ENCODE data around the gene TBC1D5. TPM values are rescaled to one million over a fixed set of nuclear protein-coding genes. Genes with fewer than 3 reads are reported as not detected.
"Not testable (repeated sequence)": the region's sequence is repeated elsewhere in the genome, so short reads cannot be mapped to it uniquely, and the experiment has no call there.

Gene TBC1D5, protein sequence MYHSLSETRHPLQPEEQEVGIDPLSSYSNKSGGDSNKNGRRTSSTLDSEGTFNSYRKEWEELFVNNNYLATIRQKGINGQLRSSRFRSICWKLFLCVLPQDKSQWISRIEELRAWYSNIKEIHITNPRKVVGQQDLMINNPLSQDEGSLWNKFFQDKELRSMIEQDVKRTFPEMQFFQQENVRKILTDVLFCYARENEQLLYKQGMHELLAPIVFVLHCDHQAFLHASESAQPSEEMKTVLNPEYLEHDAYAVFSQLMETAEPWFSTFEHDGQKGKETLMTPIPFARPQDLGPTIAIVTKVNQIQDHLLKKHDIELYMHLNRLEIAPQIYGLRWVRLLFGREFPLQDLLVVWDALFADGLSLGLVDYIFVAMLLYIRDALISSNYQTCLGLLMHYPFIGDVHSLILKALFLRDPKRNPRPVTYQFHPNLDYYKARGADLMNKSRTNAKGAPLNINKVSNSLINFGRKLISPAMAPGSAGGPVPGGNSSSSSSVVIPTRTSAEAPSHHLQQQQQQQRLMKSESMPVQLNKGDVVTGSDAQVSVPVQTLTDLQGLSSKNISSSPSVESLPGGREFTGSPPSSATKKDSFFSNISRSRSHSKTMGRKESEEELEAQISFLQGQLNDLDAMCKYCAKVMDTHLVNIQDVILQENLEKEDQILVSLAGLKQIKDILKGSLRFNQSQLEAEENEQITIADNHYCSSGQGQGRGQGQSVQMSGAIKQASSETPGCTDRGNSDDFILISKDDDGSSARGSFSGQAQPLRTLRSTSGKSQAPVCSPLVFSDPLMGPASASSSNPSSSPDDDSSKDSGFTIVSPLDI
- 52.6 and 67.1 TPM in 2 replicates for total RNA-seq

DNA sequence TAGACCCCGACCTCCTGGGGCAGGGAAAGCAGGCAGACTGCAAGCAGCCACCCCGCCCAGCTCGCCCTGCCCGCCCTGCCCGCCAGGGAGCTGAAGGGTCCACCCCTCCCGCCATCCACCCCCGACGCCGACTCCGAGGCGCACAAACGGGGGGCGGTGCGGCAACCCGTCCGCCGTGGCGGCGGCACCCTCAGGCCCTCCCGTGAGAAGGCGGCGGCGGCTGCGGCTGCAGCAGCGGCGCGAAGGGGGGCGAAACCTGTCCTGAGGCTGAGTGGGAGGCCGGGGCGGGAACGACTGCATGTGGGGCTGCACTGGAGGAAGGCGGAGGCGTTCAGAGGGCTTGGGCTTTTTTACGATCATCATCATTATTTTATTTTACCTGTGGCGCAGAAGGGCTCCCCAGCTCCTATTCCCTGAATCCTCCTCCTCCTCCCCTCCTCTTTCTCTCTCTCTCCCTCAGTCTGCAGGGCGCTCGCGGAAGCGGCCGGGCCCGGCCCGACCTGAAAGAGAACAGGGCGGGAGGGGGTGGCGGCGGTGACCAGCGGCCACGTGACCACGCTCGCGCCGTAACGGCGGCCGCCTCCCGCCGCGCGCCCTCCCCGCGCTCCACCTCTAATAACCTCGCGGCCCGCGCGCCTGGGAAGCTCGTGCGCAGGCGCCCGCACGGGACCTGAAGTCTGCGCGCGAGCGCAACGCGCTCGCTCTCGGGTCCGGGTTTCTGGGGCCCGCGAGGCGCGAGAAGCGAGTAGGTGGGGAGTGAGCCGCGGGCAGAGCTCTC lies at the start of gene TBC1D5:
Gene TBC1D5 (minus strand): TSS at position 530 of the 778 bp plus-strand sequence. CDS start 234,061 bp downstream, outside the sequence.
- Histone ChIP-seq H3K4me3 (ENCODE audit: low read depth, low read length) (peak within 1 kb of the TSS; percentile 79), H3K36me3 (ENCODE audit: control insufficient read depth, insufficient read depth, low read length) (no peaks in the 10 kb centered on the region), H3K27me3 (ENCODE audit: control insufficient read depth, insufficient read depth, low read length) (no peaks in the 10 kb centered on the region)
- DNase-seq (ENCODE audit: low read depth) (no peak), FAIRE-seq (no peak)
- TF ChIP-seq, protein P1, sequence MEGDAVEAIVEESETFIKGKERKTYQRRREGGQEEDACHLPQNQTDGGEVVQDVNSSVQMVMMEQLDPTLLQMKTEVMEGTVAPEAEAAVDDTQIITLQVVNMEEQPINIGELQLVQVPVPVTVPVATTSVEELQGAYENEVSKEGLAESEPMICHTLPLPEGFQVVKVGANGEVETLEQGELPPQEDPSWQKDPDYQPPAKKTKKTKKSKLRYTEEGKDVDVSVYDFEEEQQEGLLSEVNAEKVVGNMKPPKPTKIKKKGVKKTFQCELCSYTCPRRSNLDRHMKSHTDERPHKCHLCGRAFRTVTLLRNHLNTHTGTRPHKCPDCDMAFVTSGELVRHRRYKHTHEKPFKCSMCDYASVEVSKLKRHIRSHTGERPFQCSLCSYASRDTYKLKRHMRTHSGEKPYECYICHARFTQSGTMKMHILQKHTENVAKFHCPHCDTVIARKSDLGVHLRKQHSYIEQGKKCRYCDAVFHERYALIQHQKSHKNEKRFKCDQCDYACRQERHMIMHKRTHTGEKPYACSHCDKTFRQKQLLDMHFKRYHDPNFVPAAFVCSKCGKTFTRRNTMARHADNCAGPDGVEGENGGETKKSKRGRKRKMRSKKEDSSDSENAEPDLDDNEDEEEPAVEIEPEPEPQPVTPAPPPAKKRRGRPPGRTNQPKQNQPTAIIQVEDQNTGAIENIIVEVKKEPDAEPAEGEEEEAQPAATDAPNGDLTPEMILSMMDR (IDR thresholded peaks at IDR 0.05; ENCODE audit: insufficient read depth, low read length, severe bottlenecking): no peak

DNA sequence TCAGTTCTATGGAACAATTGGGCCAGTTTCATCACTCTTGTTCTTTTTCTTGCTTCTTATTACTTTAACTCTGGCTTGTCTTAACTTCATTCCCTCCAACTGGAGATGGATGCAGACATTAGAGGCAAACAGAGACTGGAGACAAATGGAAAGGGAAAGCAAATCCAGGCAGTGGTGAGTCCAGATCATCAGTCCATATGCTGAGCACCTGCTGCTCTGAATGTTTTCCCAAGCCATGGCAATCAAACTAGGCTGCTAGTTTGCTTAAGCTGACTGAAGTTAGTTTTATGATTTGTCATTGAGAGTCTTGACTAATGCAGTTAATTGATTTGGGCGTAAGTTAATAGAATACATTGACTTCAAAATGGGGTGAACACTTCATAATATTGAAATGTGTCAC lies 41.0 kb upstream of the TBC1D5 start:
- Histone ChIP-seq H3K36me3 (ENCODE audit: control insufficient read depth, insufficient read depth, low read length) (no peaks in the 10 kb centered on the region), H3K27me3 (ENCODE audit: control insufficient read depth, insufficient read depth, low read length) (no peaks in the 10 kb centered on the region), H3K4me3 (ENCODE audit: low read depth, low read length) (no peak overlapping the region)
- FAIRE-seq (no peak), DNase-seq (ENCODE audit: low read depth) (no peak)
- TF ChIP-seq, protein P1 (IDR thresholded peaks at IDR 0.05; ENCODE audit: insufficient read depth, low read length, severe bottlenecking): no peak

DNA sequence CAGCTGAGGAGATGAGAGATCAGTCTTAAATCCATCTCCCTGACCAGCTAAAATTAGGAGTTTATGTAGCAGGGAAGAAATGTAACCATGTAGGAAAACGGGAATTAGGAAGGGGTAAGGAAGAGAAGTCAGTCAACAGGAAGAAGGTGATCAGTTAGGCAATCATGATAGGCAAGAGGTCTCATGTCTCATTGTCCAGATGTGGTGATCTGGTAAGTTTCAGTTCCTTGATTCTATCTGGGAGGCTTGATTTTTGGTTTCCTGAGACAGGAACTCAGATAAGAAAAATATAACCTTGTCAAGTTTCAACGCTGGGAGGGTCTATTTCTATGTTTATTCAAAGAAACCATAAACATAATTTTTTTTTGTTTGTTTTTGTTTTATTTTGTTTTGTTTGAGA lies 40.3 kb upstream of the TBC1D5 start:
- H3K27me3 ChIP-seq (ENCODE audit: control insufficient read depth, insufficient read depth, low read length): no peaks in the 10 kb centered on the region
- H3K4me3 ChIP-seq (ENCODE audit: low read depth, low read length): no peak overlapping the region
- no peaks in the 10 kb centered on the region for H3K36me3 ChIP-seq (ENCODE audit: control insufficient read depth, insufficient read depth, low read length)
- DNase-seq (ENCODE audit: low read depth) (no peak), FAIRE-seq (no peak)
- TF ChIP-seq, protein P1 (IDR thresholded peaks at IDR 0.05; ENCODE audit: insufficient read depth, low read length, severe bottlenecking): no peak

DNA sequence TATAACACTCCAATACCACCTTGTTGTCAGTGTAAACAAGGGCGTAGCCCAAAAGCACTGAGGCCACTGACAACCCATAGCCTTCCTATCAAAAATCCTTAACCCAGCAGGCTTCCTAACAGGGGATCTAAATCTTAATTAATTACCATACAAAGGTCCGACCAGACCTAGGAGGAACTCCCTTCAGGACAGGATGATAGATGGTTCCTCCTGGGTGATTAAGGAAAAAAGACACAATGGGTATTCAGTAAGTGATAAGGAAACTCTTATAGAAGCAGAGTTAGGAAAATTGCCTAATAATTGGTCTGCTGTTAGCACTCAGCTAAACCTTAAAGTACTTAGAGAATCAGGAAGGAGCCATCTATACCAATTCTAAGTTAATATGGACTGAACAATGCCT lies 37.9 kb upstream of the TBC1D5 start:
- not testable (repeated sequence) for H3K4me3 ChIP-seq (ENCODE audit: low read depth, low read length); H3K36me3 ChIP-seq (ENCODE audit: control insufficient read depth, insufficient read depth, low read length); DNase-seq (ENCODE audit: low read depth); H3K27me3 ChIP-seq (ENCODE audit: control insufficient read depth, insufficient read depth, low read length); FAIRE-seq

DNA sequence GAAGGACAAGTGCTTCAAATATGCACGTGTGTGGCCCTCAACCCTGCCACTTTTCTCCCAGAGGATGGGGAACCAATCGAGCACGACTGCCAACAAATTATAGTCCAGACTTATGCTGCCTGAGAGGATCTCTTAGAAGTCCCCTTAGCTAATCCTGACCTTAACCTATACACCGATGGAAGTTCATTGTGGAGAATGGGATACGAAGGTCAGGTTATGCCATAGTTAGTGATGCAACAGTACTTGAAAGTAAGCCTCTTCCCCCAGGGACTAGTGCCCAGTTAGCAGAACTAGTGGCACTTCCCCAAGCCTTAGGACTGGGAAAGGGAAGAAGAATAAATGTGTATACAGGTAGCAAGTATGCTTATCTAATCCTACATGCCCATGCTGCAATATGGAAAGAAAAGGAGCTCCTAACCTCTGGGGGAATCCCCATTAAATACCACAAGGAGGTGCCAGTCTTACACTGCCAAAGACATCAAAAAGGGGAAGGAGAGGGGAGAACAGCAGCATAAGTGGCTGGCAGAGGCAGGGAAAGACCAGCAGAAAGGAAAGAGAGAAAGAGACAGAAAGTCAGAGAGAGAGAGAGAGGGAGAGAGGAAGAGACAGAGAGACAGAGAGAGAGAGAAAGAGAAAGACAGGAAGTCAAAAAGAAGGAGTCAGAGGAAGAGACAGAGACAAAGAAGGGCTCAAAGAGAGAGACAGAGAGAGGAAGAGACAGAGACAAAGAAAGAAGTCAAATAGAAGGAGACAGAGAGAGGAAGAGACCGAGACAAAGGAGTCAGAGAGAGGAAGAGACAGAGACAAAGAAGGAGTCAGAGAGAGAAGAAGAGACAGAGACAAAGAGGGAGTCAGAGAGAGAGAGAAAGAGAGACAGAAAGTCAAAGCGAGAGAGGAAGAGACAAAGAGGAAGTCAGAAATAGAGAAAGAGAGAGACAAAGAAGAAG lies 37.1 kb upstream of the TBC1D5 start:
- not testable (repeated sequence) for DNase-seq (ENCODE audit: low read depth); H3K36me3 ChIP-seq (ENCODE audit: control insufficient read depth, insufficient read depth, low read length); H3K4me3 ChIP-seq (ENCODE audit: low read depth, low read length); FAIRE-seq; H3K27me3 ChIP-seq (ENCODE audit: control insufficient read depth, insufficient read depth, low read length)

DNA sequence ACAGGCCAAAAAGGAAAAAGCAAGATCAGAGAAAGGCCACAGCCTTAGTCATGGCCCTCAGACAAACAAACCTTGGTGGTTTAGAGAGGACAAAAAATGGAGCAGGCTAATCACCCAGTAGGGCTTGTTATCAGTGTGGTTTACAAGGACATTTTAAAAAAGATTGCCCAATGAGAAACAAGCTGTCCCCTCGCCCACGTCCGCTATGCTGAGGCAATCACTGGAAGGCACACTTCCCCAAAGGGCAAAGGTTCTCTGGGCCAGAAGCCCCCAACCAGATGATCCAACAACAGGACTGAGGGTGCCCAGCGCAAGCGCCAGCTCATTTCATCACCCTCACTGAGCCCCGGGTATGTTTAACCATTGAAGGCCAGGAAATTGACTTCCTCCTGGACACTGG lies 34.9 kb upstream of the TBC1D5 start:
- not testable (repeated sequence) for H3K36me3 ChIP-seq (ENCODE audit: control insufficient read depth, insufficient read depth, low read length); DNase-seq (ENCODE audit: low read depth); H3K27me3 ChIP-seq (ENCODE audit: control insufficient read depth, insufficient read depth, low read length); H3K4me3 ChIP-seq (ENCODE audit: low read depth, low read length); FAIRE-seq

All from bronchial epithelial cell (primary cell).